GM23338 (cell line): Measurements from ENCODE around the gene ARFGEF2. TPM values are rescaled to one million over a fixed set of nuclear protein-coding genes. Genes with fewer than 3 reads are reported as not detected.
A peak's percentile ranks its signal among the peaks of the same experiment; 100 is the strongest.

Experiments used
- ATAC-seq: fragments of 200-7000 bp; cut with Tn5 transposase; 3 replicates; pipeline ENCODE4 v1.9.1; 2020
- DNase-seq: peaks from one replicate; pipeline ENCODE4 v3.0.0-alpha.2; 2015; ENCODE audit warnings: low spot score
- H2AFZ ChIP-seq: fragments of 200-600 bp; sonication (generic); 2 replicates; pipeline ENCODE4 v1.8.0; 2016; ENCODE audit warnings: antibody characterized with exemption, mild to moderate bottlenecking, moderate library complexity
- H3F3A ChIP-seq: fragments of 200-600 bp; sonication (generic); replicated peaks from 2 replicates; pipeline ENCODE4 v1.8.0; 2017; ENCODE audit warnings: antibody characterized with exemption, mixed run types, low read depth
- H3K27ac ChIP-seq: fragments of 200-600 bp; sonication (generic); 2 replicates; pipeline ENCODE4 v1.6.1; 2016; ENCODE audit warnings: low read depth
- H3K27me3 ChIP-seq: fragments of 200-600 bp; sonication (generic); 2 replicates; pipeline ENCODE4 v1.8.0; 2016; ENCODE audit warnings: mild to moderate bottlenecking, mixed run types, moderate library complexity; ENCODE audit not compliant: insufficient read depth
- H3K36me3 ChIP-seq: fragments of 200-600 bp; sonication (generic); 2 replicates; pipeline ENCODE4 v1.8.0; 2016; ENCODE audit warnings: mild to moderate bottlenecking; ENCODE audit not compliant: insufficient read depth
- H3K4me1 ChIP-seq: fragments of 200-600 bp; sonication (generic); 2 replicates; pipeline ENCODE4 v1.8.0; 2016; ENCODE audit warnings: mild to moderate bottlenecking, moderate library complexity; ENCODE audit not compliant: insufficient read depth
- H3K4me2 ChIP-seq: fragments of 200-600 bp; sonication (generic); 2 replicates; pipeline ENCODE4 v1.7.1; 2017; ENCODE audit warnings: mixed run types
- H3K4me3 ChIP-seq: fragments of 200-600 bp; sonication (generic); 2 replicates; pipeline ENCODE4 v1.6.1; 2016; ENCODE audit warnings: mixed run types
- H3K79me2 ChIP-seq: fragments of 200-600 bp; sonication (generic); replicated peaks from 2 replicates; pipeline ENCODE4 v1.8.0; 2017; ENCODE audit warnings: mild to moderate bottlenecking; ENCODE audit not compliant: insufficient read depth
- H3K9me2 ChIP-seq: fragments of 200-600 bp; sonication (generic); 2 replicates; pipeline ENCODE4 v1.8.0; 2017; ENCODE audit not compliant: insufficient read depth
- H4K20me1 ChIP-seq: fragments of 200-600 bp; sonication (generic); replicated peaks from 2 replicates; pipeline ENCODE4 v1.8.0; 2017; ENCODE audit warnings: mild to moderate bottlenecking; ENCODE audit not compliant: insufficient read depth
- H3K27ac Mint-ChIP-seq: 2 replicates; pipeline ENCODE4 v1.8.0; 2020; ENCODE audit warnings: inconsistent platforms, mild to moderate bottlenecking, moderate library complexity, mixed read lengths
- H3K27me3 Mint-ChIP-seq: 3 replicates; pipeline ENCODE4 v1.8.0; 2022; ENCODE audit warnings: low read depth, mild to moderate bottlenecking, moderate library complexity, mixed read lengths, inconsistent platforms; ENCODE audit not compliant: insufficient read depth, poor library complexity
- H3K36me3 Mint-ChIP-seq: 3 replicates; pipeline ENCODE4 v1.8.0; 2021; ENCODE audit warnings: low read depth, mild to moderate bottlenecking, inconsistent platforms, moderate library complexity, mixed read lengths
- H3K4me1 Mint-ChIP-seq: 3 replicates; pipeline ENCODE4 v1.8.0; 2020; ENCODE audit warnings: mild to moderate bottlenecking, inconsistent platforms, mixed read lengths
- H3K4me3 Mint-ChIP-seq: 3 replicates; pipeline ENCODE4 v1.8.0; 2021; ENCODE audit warnings: moderate library complexity, mild to moderate bottlenecking, inconsistent platforms, mixed read lengths
- H3K9me3 Mint-ChIP-seq: 3 replicates; pipeline ENCODE4 v1.8.0; 2020; ENCODE audit warnings: moderate library complexity, mild to moderate bottlenecking, inconsistent platforms, mixed read lengths
- ETS1 ChIP-seq: IDR thresholded peaks from 2 replicates; pipeline ENCODE4 v1.6.1; 2016; ENCODE audit warnings: antibody characterized with exemption
- EZH2phosphoT487 ChIP-seq: fragments of 200-600 bp; sonication (generic); IDR thresholded peaks from one replicate; pipeline ENCODE4 v1.8.1; 2018; ENCODE audit warnings: antibody characterized with exemption; ENCODE audit not compliant: unreplicated experiment
- STAT1 ChIP-seq: IDR thresholded peaks from one replicate; pipeline ENCODE4 v1.6.1; 2016; ENCODE audit warnings: antibody characterized with exemption; ENCODE audit not compliant: unreplicated experiment
- ZNF114 ChIP-seq: fragments of 250-450 bp; sonication (Bioruptor Pico); IDR thresholded peaks from 2 replicates; pipeline ENCODE4 v1.5.0; 2020; ENCODE audit warnings: mild to moderate bottlenecking, moderate library complexity
- ZNF462 ChIP-seq: fragments of 250-450 bp; sonication (Bioruptor Pico); IDR thresholded peaks from 2 replicates; pipeline ENCODE4 v1.5.0; 2020; ENCODE audit warnings: mild to moderate bottlenecking, moderate library complexity
- polyA plus RNA-seq: library from polyadenylated mRNA; unstranded; fragments of >200 nt; fragmentation: Nextera tagmentation; extraction: Ambion mirVana; gene quantifications from 2 replicates; pipeline ENCODE4 v1.2.1, GENCODE V29; 2016
- total RNA-seq: library from RNA; depleted of rRNA; stranded (reverse); fragments of >200 nt; shearing (Covaris generic); gene quantifications from 2 replicates; pipeline ENCODE4 v1.2.3, GENCODE V29; 2014
- TF ChIP-seq, protein P1 (sequence below): IDR thresholded peaks from one replicate; pipeline ENCODE4 v1.6.1; 2018; ENCODE audit warnings: antibody characterized with exemption; ENCODE audit not compliant: unreplicated experiment

Gene ARFGEF2
- total and polyA plus RNA-seq, 2 experiments from 2014 or later, result 7.2 to 25.5 TPM

- no peak for TF ChIP-seq ZNF462 (CRISPR knock-in tag)
- TF ChIP-seq ETS1, result no peak
These were observed 641 bp downstream of the ARFGEF2 start (continued) for GRCh38 chr20:48921883-48922820.

- Mint-ChIP-seq H3K4me3 (peak overlapping the region; percentile 95), H3K27me3 (peaks cover 5% of the 10 kb centered on the region), H3K4me1 (peaks cover 11% of the 10 kb centered on the region; the same call in 2 of the 3 replicates), H3K27ac (no peak overlapping the region; the same call in 1 of the 2 replicates), H3K9me3 (no peaks in the 10 kb centered on the region; the same call in 2 of the 3 replicates), H3K36me3 (no peaks in the 10 kb centered on the region)
- Histone ChIP-seq H3K27ac (no peak overlapping the region), H3K79me2 (peaks cover 61% of the 10 kb centered on the region), H3F3A (0 out of 2 replicates have a peak, but pooled peaks cover 8% of the 10 kb centered on the region), H3K4me3 (peak overlapping the region; percentile 99; the same call in 1 of the 2 replicates), H4K20me1 (peaks cover 7% of the 10 kb centered on the region; the same call in 1 of the 2 replicates), H3K36me3 (no peaks in the 10 kb centered on the region), H3K4me2 (peak overlapping the region; percentile 90), H2AFZ (no peak overlapping the region), H3K27me3 (no peaks in the 10 kb centered on the region), H3K9me2 (no peaks in the 10 kb centered on the region; the same call in 1 of the 2 replicates), H3K4me1 (peaks cover 19% of the 10 kb centered on the region)
- no peak for ATAC-seq
- no peak for DNase-seq
- TF ChIP-seq STAT1 (no peak), ZNF114 (CRISPR knock-in tag) (no peak), EZH2phosphoT487 (no peak)
- TF ChIP-seq, protein P1, sequence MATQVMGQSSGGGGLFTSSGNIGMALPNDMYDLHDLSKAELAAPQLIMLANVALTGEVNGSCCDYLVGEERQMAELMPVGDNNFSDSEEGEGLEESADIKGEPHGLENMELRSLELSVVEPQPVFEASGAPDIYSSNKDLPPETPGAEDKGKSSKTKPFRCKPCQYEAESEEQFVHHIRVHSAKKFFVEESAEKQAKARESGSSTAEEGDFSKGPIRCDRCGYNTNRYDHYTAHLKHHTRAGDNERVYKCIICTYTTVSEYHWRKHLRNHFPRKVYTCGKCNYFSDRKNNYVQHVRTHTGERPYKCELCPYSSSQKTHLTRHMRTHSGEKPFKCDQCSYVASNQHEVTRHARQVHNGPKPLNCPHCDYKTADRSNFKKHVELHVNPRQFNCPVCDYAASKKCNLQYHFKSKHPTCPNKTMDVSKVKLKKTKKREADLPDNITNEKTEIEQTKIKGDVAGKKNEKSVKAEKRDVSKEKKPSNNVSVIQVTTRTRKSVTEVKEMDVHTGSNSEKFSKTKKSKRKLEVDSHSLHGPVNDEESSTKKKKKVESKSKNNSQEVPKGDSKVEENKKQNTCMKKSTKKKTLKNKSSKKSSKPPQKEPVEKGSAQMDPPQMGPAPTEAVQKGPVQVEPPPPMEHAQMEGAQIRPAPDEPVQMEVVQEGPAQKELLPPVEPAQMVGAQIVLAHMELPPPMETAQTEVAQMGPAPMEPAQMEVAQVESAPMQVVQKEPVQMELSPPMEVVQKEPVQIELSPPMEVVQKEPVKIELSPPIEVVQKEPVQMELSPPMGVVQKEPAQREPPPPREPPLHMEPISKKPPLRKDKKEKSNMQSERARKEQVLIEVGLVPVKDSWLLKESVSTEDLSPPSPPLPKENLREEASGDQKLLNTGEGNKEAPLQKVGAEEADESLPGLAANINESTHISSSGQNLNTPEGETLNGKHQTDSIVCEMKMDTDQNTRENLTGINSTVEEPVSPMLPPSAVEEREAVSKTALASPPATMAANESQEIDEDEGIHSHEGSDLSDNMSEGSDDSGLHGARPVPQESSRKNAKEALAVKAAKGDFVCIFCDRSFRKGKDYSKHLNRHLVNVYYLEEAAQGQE, result no peak
These were observed 1.7 kb downstream of the ARFGEF2 start for GRCh38 chr20:48923149-48923718.
